SKM-1 (cell line): ENCODE data around the gene ZFP62.

Source experiments
- DNase-seq: peaks from one replicate; lab custom pipeline; 2025; ENCODE audit not compliant: unreplicated experiment; lab: John Stamatoyannopoulos, UW

Gene ZFP62

DNA sequence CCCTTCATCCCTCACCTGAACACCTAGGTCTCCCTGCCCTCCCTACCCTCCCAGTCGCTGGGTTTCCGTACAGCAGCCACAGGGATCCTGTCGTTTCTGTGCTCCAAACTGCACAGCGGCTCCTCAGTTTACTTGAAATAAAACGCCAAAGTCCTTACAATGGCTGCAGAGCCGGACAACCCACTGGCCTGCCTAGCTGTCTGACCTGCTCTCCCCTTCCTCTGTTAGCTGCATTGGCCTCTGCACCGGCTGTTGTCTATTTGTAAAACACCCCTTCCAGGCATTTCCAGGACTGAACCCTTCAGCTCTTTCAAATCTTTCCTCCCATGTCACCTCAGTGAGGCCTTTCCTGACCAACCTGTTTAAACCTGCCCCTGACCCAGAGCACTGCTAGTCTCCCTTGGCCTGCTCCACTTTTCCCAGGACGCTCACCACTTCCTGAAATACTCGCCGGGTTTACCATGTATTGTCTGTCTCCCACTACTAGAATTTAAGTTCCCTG lies 49.4 kb downstream of the ZFP62 start:
- no peak for DNase-seq

DNA sequence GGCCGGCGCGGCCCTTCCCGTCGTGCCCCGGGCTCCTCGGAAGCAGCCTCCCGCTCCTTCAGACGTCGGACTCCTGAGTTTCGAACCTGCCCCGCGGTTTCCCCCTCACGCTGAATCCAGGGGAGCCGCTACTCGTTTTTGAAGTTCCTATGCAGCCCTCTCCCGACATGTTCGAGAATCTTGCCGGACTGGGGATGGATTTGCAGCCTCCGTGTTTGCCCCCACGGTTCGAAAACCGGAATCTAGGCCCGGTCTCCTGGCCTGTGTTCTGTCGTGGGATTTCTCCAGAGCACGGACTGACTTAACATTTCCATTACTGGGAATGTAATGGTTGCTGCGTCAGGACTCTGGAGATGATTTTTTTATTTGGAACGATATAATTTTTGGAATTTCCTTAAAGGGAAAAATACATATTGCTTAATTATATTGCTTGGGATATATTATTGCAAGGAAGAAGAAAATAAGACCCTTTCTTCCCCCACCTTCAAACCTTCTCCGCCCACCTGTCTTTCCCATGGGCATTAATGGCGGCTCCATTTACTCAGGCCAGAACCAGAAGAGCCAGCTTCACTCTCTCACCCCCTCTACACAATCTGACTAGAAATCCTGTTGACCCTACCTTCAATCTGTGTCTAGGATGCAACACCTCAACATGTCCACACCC lies 50.0 kb downstream of the ZFP62 start:
- DNase-seq, result no peak

DNA sequence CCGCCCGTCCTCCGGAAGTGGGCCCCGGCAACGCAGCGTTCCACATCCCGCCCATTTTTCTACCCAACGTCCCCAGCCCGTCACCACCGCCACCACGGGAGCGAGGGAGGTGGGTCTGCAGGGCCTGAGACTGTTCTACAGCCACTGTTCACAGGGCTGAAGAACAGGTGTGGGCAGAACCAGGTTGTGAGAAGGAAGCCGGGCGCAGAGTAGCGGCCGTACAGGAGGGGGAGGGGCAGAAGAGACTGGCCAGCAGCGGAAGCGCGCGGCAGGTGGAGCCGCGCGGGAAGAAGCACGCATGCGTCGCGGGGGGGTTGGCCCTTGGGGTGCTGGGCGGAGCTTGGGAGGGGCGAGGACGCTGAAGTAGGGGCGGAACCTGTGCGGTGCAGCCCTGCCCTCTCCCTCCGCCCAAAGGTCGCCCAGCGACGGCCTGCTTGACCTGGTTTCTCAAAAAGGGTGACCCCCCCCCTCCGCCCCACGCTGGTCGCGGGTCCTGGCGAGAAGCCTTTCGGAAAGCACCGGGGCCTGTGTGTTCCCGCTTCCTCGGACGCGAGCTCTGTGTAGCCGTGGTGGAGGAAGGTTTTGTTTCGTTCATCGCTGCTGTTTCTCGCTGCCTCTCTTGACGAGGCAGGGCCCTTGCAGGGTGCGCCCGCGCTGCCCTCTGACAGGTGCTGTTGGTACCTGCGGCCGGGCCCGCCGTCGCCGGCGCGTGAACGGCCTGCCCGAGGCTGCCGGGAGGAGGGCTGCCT lies 50.7 kb downstream of the ZFP62 start:
- peak; percentile 87 for DNase-seq

DNA sequence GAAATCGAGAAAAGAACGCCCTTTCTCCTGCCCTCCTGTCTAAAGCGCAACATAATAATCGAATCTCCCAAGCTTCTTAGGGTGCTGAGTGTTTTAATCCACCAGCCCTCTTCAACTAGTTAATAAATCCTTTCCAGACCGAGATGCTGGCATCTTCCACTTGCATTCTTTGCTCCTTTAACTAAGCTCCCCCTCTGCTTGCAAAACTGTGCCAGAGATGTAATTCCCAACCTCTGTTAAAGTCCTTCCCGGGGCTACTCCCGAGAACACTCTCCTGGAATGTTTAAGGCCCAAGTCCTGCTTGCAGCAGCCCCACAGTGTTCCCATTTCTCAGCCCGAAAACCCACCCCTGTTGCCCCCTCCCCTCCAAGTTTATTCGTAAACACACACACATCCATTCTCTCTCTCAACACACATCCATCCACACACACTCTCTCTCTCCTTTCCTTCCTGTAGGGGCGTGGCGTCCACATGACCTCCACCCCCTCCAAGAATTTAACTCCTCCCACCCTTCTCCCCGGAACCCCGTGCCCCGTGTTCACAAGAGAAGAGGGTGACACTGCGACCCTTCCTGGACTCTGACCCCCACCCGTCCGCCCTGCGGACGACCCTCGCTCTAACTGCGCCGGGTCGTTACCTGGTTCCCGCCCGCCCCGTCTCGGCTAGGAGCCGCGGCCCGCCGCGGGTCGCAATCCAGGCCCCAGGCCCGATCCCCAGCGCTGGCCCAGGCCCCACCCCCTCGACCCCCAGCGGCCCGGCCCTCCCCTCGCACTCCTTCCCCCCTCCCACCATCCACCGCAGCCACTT lies 51.5 kb downstream of the ZFP62 start:
- DNase-seq, result peak; percentile 83

DNA sequence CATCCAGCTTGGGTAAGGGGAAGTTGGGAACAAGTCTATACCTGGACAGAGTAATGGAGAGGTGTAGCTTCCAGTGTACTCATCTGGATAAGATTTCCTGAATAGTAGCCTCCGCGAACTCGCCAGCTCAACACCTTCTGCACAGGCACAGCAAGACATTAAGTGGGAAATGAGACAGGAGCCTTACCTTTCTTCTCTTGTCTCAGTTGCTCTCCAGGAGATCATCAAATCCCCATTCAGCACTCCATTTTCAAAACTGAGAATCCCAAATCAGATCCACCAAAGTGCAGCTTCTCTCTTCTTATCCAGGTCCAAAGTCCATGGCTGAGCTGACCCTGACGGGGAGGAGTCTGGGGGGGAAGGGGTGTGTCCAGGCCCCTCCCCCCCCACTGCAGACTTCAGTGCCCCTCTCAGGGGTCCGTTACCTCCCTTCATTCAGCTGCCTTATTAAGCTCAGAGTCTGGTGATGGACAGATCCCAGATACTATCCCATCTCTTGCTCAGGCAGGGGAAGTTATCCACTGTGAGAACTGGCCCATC lies 52.5 kb downstream of the ZFP62 start:
- DNase-seq, result no peak

DNA sequence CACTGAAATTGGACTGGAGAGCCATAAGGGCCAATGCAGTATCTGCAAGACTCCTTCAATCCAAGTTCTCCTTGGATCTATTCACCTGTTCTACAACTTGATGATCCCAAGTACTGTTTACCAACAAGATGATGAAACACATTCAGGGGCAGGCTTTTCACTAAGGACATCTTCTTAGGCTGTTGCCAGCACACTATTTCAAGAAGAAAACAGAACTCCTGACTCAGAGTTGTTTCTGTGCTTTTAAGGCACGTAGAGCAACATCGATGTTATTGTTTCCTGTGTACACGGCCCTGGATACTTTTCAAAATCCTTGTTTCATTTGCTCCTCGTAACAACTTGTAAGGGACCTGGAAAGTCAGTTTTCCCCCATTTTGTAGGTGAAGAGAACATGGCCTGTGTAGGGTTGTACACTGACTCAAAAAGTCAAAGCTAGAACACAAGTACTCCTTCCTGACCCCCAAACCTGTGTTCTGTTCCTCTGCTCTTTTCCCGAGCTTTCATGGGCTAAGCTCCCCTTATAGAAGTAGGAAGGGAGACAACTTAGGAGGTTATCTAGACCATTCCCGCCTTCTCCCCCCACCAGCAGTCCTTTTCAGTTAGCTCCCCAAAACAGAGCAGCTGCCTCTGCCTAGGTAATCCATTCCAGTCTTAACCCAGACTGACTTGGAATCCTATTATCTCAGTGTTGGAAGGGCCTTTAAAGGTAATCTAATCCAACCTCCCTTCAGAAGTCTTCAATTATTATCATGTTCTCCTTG lies 53.2 kb downstream of the ZFP62 start:
- DNase-seq, result no peak

DNA sequence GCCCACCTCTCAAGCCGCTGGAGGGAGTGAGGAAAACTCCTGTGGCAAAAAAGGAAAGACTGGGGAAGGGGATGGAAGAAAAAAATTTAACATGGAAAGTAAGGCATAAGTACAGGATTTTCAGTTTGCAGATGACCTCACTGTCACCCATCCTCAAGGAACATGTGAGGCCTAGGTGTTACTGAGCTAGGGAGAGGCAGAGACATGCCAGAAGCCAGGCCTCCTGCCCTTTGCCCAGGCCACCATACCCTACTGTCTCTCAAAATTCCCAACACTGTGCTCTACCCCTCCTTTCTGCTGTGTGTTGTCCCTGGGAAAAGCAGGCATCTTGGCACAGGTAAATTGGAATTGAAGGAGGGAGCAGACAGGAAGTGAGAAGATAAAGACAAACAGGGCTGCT lies 54.0 kb downstream of the ZFP62 start:
- no peak for DNase-seq

DNA sequence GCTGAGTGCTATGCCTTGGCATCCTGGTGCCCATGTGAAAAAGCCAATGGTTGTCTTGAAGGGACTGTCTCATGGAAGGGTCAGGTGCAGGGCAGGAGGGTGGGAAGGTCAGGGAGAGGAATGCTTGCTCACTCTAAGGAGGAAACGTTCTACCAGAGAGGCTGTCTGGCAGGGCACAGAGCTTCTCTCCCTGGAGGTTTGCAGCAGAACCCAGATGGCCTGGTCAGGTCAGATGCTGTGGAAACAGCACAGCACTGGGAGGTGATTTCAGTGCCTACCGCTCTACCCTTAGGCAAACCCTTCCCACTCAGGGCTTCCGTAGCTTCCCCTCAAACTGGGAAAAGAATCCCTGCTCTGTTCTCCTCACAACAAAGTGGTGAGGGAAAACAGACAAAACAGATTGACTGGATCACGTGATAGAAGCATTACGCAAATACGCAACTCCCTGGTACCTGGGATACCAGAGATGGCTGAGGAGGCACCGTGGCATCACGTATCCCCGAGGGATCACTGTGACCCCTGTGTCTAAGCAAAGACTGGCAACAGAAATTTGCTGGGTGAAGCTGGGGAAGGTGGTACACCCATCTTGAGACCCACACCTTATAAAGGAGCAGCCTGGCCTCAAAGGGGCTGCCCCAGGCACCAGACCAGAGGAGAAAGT lies 54.6 kb downstream of the ZFP62 start:
- no peak for DNase-seq

DNA sequence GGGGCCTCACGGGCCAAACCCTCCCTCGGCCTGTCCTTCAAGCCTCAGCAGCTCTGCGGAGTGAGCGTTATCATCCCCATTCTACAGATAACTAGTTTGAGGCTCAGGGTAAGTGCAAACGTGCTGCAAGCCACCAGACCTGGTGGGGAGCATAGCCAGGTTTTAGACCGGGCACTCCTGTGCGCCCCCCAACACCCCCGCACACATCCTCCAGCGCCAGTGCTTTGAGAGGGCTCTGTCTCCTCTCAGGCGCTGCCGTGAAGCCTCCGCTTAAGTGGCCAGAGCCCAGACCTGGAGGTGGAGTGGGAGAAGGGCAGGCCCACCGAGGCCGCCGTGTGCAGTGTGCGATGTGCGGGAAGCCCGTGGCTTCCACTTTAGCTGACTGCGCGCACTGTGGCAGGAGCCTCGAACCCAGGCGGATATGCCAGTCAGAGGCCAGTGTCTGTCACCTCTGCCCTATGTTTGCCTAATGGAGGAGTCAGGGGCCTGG lies 56.9 kb downstream of the ZFP62 start:
- no peak for DNase-seq

DNA sequence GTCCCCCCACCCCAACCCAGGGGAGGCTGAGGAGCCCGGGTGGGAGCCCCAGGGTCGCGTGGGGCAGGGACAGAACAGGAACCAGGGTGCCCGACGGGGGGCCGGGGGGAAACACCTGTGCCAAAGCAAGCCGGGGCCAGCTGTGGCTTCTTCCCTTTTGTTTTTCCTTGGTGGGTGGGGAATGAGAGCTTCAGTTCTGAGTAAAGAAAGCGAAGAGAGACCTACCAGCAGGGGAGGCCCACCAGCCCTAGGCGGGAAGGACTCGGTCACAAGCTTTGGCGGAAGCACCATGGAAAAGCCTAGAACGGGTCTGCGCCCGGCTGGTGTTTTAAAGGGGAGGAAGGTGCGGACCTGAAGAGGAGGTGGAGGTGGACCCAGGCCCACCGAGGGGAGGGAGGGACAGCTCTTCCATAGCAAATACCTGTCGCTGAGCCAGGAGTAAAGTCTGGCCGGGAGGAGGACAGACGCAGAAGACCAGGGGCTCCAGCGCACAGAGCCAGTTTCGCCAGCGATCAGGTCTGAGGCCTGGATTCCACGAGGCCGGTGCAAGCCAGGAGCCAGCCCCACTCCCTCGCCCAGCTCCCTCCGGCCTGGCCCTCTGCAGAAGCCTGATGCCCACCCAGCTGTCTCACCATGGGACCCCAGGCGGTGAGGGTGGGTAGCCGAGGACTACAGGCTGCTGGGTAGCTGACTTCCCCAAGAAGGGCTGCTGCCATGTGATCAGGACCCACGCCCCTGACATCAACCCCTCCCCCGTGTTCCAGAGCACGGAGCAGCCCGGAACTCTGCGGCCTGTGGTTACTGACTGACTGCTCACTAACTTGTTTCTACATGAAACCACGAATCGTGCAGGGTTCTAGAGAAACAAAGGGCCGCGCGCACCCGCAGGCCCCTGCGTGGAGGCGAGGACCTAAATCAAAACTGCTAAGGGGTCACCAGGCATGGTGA lies 57.6 kb downstream of the ZFP62 start:
- peak; percentile 87 for DNase-seq

DNA sequence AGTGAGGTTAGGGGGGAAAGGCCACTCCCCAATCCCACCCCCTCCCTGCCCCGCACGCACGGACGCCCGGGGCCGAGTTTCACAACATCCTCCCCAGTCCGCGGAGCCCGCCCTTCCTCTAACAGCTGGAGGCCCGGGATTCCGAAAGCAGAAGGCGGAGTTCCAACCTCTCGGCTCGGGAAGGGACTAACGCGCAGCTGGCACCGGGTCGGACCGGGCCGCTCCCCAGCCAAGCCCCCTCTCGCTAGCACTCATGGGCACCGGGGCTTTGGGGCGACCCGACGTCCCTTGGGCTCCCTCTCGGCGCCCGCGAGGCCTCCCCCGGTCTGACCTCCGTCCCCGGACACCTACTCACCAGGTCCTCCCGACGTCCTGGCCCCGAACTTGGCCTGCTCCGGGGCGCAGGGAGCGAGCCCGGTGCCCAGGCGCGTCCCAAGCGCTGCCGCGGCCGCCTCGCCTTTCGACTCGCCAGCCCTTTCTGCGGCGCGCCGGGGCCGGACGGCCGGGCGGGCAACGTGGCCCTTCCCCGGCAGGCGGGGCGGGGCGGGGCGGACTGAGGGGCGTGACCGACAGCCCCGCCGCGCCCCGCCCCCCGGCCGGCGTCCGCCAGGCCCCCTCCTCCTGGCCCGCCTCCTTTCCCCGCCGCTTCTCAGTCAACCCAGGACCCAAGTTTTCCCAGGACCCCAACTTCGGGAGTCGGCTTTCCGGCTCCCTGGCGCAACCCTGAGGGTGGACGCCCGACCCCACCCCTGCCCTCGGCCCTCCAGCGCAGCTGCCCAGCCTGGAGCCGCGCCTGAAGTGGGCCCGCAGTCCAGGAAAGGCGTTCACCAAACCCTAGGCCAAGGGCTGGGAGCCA lies 58.5 kb downstream of the ZFP62 start, which contains the start of gene MGAT1:
Gene MGAT1 (minus strand): TSS at position 482 of the 856 bp plus-strand sequence. CDS start 9,835 bp downstream, outside the sequence.
- DNase-seq, result peak; percentile 72

DNA sequence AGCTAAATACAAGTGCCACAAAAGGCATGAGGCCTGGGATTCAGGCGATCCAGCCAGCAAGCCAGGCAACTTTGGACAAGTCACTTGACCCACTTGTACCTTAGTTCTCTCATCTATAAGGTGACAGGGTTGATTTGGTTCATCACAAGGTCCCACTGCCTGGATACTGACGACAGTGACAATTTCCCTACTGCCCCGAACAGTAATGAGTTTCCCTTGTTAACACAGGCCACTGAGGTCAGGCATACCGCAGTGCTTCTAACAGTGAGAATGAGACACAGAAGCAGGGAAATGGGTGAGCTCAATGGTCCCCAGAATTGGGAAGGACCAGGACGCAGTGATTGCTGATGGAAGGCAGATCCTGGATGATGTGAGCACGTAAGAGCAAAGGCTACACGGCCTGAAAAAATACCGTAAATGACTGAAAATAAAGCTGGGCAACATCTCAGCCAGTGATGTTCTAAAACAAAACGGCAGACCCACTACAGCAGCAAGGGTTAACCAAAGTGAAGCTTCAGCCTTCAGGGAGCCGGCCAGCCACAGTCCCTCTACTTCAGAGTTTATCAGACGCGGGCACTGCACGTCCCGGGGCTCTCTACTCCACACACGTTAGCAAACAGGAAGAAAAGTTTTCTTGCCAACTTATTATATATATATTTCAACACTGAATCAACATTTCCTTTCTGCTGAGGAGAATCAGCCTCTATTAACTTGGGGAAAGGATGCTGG lies 59.3 kb downstream of the ZFP62 start:
- no peak for DNase-seq

DNA sequence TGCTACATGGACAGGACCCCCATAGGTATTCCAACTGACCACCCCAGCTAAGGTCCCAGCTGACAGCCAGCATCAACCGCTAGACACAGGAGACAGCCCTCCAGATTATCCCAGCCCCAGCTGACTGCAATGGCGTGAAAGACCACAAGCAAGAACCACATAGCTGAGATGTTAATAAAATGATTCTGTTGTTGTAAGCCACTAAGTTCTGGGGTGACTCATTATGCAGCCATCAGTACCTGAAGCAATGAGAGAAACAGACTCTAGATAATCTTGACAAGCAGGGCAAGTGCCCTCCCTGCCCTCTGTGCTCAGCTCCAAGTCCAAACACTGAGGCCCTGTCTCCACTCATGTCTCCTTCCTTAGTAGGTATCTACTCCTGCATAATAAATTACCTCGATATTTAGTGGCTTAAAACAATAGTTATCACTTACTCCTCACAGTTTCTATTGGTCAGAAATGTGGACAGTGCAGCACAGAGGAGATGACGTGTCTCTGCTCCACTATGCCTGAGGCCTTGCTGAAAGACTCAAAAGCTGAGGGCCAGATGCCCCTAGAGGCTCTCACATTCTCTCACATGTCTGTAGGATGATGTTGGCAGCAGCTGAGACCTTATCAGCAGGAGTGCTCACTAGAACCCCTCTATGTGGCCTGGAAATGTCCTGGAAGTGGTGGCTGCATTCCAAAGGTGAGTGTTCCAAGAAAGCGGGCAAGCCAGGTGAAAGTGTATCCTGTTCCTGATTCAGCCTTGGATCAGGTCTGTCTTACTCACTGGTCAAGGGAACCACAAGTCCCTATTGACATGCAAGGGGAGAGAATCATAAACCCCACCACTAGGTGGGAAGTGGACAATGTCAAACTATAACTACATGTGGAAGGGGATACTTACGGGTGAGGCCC lies 60.9 kb downstream of the ZFP62 start:
- DNase-seq, result no peak

DNA sequence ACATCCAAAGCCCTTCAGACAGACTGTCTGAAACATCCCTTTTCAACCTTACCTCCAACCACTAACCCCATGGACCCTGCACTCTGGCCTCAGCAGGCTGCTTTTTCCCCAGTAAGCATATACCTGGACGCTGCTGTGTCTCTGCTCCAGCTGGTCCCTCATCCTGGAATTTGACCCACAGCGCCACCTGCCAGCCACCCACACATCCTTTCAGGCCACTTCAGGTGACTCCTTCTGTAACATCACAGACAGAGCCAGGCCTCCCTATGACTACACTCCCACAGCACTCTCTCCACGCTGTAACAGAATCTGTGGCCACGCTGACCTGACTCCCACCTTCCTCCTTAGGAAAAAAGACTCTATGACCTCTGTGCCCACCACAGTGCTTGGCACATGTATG lies 61.9 kb downstream of the ZFP62 start:
- no peak for DNase-seq

DNA sequence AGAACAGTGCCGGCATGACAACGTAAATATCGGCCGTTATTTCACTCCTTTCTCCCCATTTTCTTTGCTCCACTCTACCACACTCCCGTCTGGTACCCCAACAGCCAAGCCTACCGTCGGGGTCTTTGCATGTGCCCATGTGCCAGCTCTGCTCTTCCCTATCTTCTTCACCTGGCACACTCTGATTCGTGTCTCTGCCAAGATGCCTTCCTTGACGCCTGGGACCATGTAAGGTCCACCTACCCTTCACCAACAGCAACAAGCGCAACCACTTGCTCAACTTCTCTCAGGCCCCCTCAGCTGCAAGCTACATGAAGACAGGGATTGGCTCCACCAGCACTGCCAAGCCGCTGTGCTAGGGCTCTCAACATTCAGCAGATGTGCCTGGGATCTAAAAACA lies 62.9 kb downstream of the ZFP62 start:
- no peak for DNase-seq
